Aorta (tissue), 5 donors: ENCODE results near the gene GSTM1. TPM values are rescaled to one million over a fixed set of nuclear protein-coding genes. Genes with fewer than 3 reads are reported as not detected.
A peak's percentile ranks its signal among the peaks of the same experiment; 100 is the strongest.
"Not testable (repeated sequence)": the region's sequence is repeated elsewhere in the genome, so short reads cannot be mapped to it uniquely, and the experiment has no call there.

ENCODE experiments used
- ATAC-seq: fragments of 200-7000 bp; cut with Tn5 transposase; one replicate; pipeline ENCODE4 v1.9.1; 2022; ENCODE audit warnings: moderate library complexity; ENCODE audit not compliant: low FRiP score
- DNase-seq, 2 donors: peaks; one replicate each; pipeline ENCODE4 v3.0.0-alpha.2; 2020
- H3K27ac ChIP-seq, 2 donors: one replicate each; pipeline ENCODE4 v1.5.1; 2013; ENCODE audit warnings: low read length in 2 of 2, mild to moderate bottlenecking in 2 of 2, moderate library complexity in 2 of 2, control low read depth in 1 of 2, inconsistent platforms in 1 of 2, low read depth in 1 of 2
- H3K27me3 ChIP-seq, 2 donors: one replicate each; pipeline ENCODE4 v1.6.1; 2013; ENCODE audit warnings: control low read depth in 1 of 2, low read length in 1 of 2, mild to moderate bottlenecking in 1 of 2, moderate library complexity in 1 of 2; ENCODE audit not compliant: insufficient read depth in 2 of 2, control insufficient read depth in 1 of 2
- H3K36me3 ChIP-seq, 2 donors: one replicate each; pipeline ENCODE4 v1.6.1; 2013; ENCODE audit warnings: control low read depth in 1 of 2, low read length in 1 of 2, mild to moderate bottlenecking in 1 of 2; ENCODE audit not compliant: insufficient read depth in 2 of 2, control insufficient read depth in 1 of 2
- H3K4me1 ChIP-seq, 2 donors: one replicate each; pipeline ENCODE4 v1.6.1; 2013; ENCODE audit warnings: low read length in 2 of 2, control low read depth in 1 of 2, mild to moderate bottlenecking in 1 of 2, moderate library complexity in 1 of 2; ENCODE audit not compliant: insufficient read depth in 2 of 2, control insufficient read depth in 1 of 2
- H3K4me3 ChIP-seq, 2 donors: one replicate each; pipeline ENCODE4 v1.5.1; 2013; ENCODE audit warnings: low read length in 2 of 2, control low read depth in 1 of 2, mild to moderate bottlenecking in 1 of 2
- H3K9me3 ChIP-seq: one replicate; pipeline ENCODE4 v1.6.1; 2013; ENCODE audit warnings: mild to moderate bottlenecking, low read length; ENCODE audit not compliant: control insufficient read depth
- WGBS, 2 donors: extraction: QIAGEN DNeasy Blood & Tissue Kit; methylation state at CpG; one replicate each; pipeline ENCODE4 v1.1.7; 2013; 5-methylcytosine and 5-hydroxymethylcytosine counted together
- intact Hi-C, 2 donors: fragments of 100-400 bp; cut with DNase I; formaldehyde crosslinking; loops; one replicate each; pipeline versions ENCODE4 v1.14.2 to v1.15.0; 2022
- polyA plus RNA-seq, 2 donors: library from polyadenylated mRNA; stranded (reverse); fragments of 200-250 nt; gene quantifications; one replicate each; pipeline ENCODE4 v1.2.3, GENCODE V29; 2013
- total RNA-seq, 2 donors: library from RNA; stranded (reverse); fragmentation: NEBNext Ultra II Directional; extraction: Animal tissue kit (Norgen Biotek cat#: 25700); gene quantifications; one replicate each; pipeline ENCODE4 v1.2.1, GENCODE V29; 2021
- donor health status: healthy with polysubstance abuse.
- donor health status: Bipolar disorder and iron deficiency.
- donor health status: DM: no; HTN: no; CAD: no.
- donor health status: DM: no; HTN: no; CAD: no.
- donor health status: DM: yes; HTN: yes; CAD: no.

GSTM1 gene
- total and polyA plus RNA-seq, 4 donors, result 42.4 to 63.8 (median 54.4) TPM; not detected in 1

DNA sequence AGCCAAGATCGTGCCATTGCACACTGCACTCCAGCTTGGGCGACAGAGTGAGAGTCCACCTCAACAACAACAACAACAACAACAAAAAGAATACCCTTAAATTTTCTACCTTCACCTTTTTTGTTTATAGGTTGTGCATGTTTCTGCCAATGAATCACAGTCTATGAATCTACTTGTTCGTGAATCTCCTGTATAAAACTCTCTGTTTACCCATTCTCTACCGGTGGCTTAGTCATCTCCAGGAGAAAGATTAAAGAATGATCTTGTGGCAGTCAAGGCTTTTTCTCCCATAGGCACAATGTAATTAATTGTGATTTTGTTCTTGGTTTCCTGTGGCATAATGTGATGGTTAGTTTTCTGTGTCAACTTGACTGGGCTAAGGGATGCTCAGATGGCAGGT is 10.2 kb downstream of the GSTM1 start:
- H3K36me3 ChIP-seq, intact Hi-C loops, H3K27me3 ChIP-seq, ATAC-seq, H3K4me1 ChIP-seq, H3K4me3 ChIP-seq, DNase-seq, H3K27ac ChIP-seq, H3K9me3 ChIP-seq: not testable (repeated sequence)
- WGBS, 2 donors, result 86 to 87% methylated on average over 4 of the region's 4 CpGs

DNA sequence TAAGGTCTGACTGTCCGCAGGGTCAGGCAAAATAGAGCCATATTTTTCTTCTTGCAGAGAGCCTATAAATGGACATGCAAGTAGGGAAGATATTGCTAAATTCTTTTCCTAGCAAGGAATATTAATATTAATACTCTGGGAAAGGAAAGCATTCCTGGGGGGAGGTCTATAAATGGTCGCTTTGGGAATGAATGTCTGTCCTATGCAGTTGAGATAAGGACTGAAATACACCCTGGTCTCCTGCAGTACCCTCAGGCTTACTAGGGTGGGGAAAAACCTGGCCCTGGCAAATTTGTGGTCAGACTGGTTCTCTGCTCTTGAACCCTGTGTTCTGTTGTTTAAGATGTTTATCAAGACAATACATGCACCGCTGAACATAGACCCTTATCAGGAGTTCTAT is 15.3 kb downstream of the GSTM1 start:
- H3K27ac ChIP-seq, ATAC-seq, H3K9me3 ChIP-seq, H3K4me3 ChIP-seq, DNase-seq, H3K4me1 ChIP-seq, intact Hi-C loops, H3K27me3 ChIP-seq, H3K36me3 ChIP-seq: not testable (repeated sequence)
- WGBS, 2 donors, result 95 to 96% methylated on average over 3 of the region's 3 CpGs

DNA sequence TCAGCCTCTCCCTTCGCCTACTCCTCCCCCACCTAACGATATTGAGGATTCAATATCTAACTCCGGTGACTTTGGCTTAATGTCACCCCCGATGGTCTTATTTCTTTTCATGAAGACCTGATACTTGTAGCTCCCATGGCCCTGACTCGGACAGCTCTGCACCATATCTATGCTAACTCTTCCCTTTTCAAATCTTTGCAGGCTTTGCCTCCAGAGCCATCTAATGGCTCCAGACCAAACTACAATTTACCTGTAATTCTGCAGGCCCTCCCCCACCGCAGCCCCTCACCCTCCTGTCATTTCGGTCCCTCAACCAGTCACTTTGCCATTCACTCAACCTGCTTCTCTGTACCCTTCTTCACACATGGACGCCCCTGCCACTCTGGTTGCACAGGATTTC is 16.6 kb downstream of the GSTM1 start:
- H3K4me1 ChIP-seq, result no peaks in the 10 kb centered on the region
- no peak overlapping the region for H3K4me3 ChIP-seq
- H3K9me3 ChIP-seq, result no peaks in the 10 kb centered on the region
- ATAC-seq (no peak), DNase-seq (no peak)
- no peak overlapping the region for H3K27ac ChIP-seq
- H3K36me3 ChIP-seq, result no peaks in the 10 kb centered on the region
- no peaks in the 10 kb centered on the region for H3K27me3 ChIP-seq
- WGBS, 2 donors, result 85 to 89% methylated on average over 8 of the region's 8 CpGs
- intact Hi-C loops, result no loop called here

DNA sequence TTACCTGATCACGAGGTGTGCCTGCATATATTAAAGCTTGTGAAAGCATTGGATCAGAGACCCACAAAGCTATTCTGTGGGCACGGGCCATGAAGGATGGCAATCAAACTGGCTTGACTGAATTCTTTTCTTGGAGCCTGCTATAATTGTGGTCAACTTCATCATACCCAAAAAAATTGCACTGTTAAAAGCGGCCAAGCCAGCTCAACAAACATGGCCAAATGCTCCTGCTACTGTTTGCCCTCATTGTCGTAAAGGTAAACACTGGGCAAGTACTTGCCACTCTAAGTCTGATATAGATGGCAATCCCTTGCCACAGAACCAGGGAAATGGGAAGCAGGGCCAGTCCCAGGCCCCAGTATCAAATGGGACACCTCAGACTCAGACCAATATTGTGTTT is 17.8 kb downstream of the GSTM1 start:
- Histone ChIP-seq H3K27me3 (no peaks in the 10 kb centered on the region), H3K4me1 (no peaks in the 10 kb centered on the region), H3K9me3 (no peaks in the 10 kb centered on the region), H3K27ac (no peak overlapping the region), H3K36me3 (no peaks in the 10 kb centered on the region), H3K4me3 (no peak overlapping the region)
- ATAC-seq (no peak), DNase-seq (no peak)
- intact Hi-C loops, result no loop called here
- 93 to 96% methylated on average over 4 of the region's 4 CpGs for WGBS, 2 donors

DNA sequence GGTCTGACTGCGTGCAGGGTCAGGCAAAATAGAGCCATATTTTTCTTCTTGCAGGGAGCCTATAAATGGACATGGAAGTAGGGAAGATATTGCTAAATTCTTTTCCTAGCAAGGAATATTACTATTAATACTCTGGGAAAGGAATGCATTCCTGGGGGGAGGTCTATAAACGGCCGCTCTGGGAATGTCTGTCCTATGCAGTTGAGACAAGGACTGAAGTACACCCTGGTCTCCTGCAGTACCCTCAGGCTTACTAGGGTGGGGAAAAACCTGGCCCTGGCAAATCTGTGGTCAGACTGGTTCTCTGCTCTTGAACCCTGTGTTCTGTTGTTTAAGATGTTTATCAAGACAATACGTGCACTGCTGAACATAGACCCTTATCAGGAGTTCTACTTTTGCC is 21.3 kb downstream of the GSTM1 start:
- ATAC-seq, DNase-seq, H3K4me3 ChIP-seq, H3K27ac ChIP-seq, H3K9me3 ChIP-seq, H3K36me3 ChIP-seq, H3K27me3 ChIP-seq, intact Hi-C loops, H3K4me1 ChIP-seq: not testable (repeated sequence)
- 64 to 74% methylated on average over 4 of the region's 4 CpGs for WGBS, 2 donors

DNA sequence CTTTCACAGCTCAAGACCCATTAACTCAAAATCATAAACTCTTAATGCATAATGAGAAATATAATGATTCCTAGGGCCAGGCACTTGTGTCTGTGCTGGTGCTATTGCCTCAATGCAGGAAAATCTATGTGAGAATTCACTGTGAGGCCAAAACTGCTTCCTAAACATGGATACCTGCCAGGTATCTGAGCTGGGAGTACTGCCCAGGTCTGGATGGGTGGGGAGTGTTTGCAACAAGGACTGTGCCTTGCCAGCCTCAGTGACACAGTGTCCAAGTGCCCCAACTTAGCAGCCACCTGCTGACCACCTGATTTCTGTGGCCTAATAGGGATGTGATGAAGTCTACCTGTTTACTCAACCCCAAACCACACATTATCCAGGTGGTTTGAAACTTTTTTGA is 22.2 kb downstream of the GSTM1 start:
- ATAC-seq, H3K27me3 ChIP-seq, H3K4me1 ChIP-seq, DNase-seq, H3K36me3 ChIP-seq, H3K9me3 ChIP-seq, H3K4me3 ChIP-seq, intact Hi-C loops, H3K27ac ChIP-seq: not testable (repeated sequence)

DNA sequence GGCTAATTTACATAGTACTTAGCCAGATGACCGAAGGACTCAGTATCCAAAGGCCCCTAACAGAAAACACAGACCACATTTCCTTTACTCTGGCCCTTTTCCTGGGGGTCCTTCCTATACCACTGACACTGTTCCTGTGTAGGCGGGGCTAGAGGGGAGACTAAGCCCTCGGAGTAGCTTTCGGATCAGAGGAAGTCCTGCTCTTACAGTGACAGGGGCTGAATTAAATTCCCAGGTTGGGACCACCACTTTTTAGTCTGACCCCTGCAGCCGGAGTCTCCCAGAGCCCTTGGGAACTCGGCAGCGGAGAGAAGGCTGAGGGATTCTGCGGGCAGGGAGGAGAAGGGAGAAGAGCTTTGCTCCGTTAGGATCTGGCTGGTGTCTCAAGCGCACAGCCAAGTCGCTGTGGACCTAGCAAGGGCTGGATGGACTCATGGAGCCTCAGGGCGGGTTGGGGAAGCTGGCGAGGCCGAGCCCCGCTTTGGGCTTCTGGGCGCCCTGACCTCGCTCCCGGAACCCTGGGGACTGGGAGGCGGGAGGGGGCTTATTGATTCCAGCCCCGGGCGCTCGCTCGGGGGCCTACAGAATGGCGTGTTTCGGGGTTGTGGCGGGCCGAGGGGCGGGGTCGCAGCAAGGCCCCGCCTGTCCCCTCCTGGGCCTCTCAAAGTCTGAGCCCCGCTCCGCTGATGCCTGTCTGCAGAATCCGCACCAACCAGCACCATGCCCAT is 24.1 kb downstream of the GSTM1 start, which contains the start of gene GSTM5:
GSTM5 (plus strand) TSS at position 659 of the 728 bp plus-strand sequence; CDS start at position 721, 62 bp downstream.
- ATAC-seq, result peak; percentile 88
- DNase-seq, intact Hi-C loops: not testable (repeated sequence)

DNA sequence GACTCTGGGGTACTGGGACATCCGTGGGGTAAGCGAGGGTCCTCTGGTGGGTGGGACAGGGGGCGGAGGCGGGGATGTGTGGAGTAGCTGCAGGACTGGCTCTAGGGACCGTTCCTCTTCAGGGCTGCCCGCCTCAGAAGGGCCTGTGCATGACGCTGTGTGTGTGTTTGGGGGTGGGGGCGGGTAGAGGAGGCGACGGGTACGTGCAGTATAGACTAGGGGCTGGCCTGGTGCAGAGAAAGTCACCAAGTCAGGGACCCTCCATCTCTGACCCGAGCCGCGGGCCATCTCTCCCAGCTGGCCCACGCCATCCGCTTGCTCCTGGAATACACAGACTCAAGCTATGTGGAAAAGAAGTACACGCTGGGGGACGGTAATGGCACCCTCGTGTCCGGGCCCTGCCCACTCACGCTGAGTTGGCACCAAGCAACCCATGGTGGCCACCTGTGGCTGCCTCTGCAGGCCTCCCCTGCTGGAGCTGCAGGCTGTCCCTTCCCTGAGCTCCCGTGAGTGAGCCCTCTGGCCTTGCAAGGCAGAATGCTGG is 24.8 kb downstream of the GSTM1 start:
- no peak for DNase-seq
- ATAC-seq, result peak; percentile 59
- Histone ChIP-seq H3K4me3 (peak overlapping the region in 1 of 2 donors; percentile 43), H3K9me3 (no peaks in the 10 kb centered on the region), H3K27me3 (no peaks in the 10 kb centered on the region), H3K27ac (no peak overlapping the region), H3K36me3 (no peaks in the 10 kb centered on the region), H3K4me1 (no peaks in the 10 kb centered on the region)
- intact Hi-C loops, result no loop called here
- WGBS, 2 donors, result 40 to 51% methylated on average over 22 of the region's 22 CpGs

More for the DNA sequence above, 24.1 kb downstream of the GSTM1 start, which contains the start of gene GSTM5:
- not testable (repeated sequence) for H3K27ac ChIP-seq, H3K4me1 ChIP-seq, H3K27me3 ChIP-seq, H3K9me3 ChIP-seq, H3K36me3 ChIP-seq
- 11 to 12% methylated on average over 32 to 33 of the region's 33 CpGs for WGBS, 2 donors
- peak within 1 kb of the TSS in 1 of 2 donors; percentile 43 for H3K4me3 ChIP-seq

DNA sequence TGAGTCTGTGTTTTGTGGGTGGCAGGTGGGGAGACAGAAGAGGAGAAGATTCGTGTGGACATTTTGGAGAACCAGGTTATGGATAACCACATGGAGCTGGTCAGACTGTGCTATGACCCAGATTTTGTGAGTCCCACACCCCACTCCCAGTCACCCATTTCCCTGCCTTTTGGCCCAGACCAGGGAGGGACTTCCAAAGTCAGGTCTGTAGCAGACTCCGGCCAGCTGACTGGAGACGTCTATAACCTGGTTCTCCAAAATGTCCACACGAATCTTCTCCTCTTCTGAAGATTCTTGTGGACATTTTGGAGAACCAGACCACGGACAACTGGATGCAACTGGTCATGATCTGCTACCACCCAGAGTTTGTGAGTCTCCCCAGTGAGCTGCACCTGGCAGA is 26.0 kb downstream of the GSTM1 start:
- Histone ChIP-seq H3K4me1 (no peaks in the 10 kb centered on the region), H3K36me3 (no peaks in the 10 kb centered on the region), H3K27ac (no peak overlapping the region), H3K9me3 (no peaks in the 10 kb centered on the region), H3K4me3 (no peak overlapping the region), H3K27me3 (no peaks in the 10 kb centered on the region)
- 93 to 95% methylated on average over 5 of the region's 5 CpGs for WGBS, 2 donors
- intact Hi-C loops, result no loop called here
- ATAC-seq (no peak), DNase-seq (no peak)
